ENCODE measurements around the gene ZNF407. TPM values are rescaled to one million over a fixed set of nuclear protein-coding genes. Genes with fewer than 3 reads are reported as not detected.

ZNF407 gene
- total and polyA plus RNA-seq, 2 of the 13 experiments (the other 11 are each of a cell fraction or from before 2014, with no cell fraction given) = 2.3 to 8.7 TPM

DNA sequence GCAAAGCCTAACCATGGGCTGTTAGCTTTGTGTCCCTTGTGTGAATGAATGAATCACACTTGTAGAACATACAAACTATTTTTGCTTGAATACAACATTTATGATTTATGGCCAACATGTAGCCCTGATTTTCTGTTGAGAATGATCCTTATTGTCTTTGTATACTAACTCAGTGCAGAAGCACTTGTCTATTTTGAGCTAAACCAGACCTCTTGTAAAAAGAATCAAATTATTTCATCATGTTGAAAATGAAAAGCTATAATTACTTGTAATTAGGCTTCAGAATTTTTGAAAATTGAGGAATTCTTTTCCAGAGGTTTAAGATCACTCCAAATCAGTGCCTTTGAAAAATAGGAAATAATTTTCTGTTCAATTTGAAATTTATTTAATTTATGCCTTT, 85.9 kb downstream of the ZNF407 start:
- H3K9me3 ChIP-seq (ENCODE audit: low read length) = no peaks in the 10 kb centered on the region
- no peak for ATAC-seq
- ChIA-PET CTCF (ENCODE audit: low intra/inter-chr PET ratio, low total read pairs) (no interaction called here), POLR2A (no interaction called here)
- H3K4me2 ChIP-seq (ENCODE audit: low read depth, low read length) = no peak overlapping the region
- no peak for FAIRE-seq
- H4K20me1 ChIP-seq (ENCODE audit: insufficient read depth, low read length) = no peaks in the 10 kb centered on the region
- intact Hi-C loops (cut with micrococcal nuclease; ENCODE audit: unreplicated experiment) = no loop called here
- no peak overlapping the region for H3K9ac ChIP-seq (ENCODE audit: insufficient read depth, low read depth, low read length)
- H3K4me3 ChIP-seq (replicated peaks in 1 of 3; ENCODE audit: insufficient read depth in 1 of 3, low read depth in 2 of 3, low read length in 3 of 3) = no peak overlapping the region
- H3K4me1 ChIP-seq (ENCODE audit: insufficient read depth, low read length) = peaks cover 5% of the 10 kb centered on the region
- no peak overlapping the region for H2AFZ ChIP-seq (ENCODE audit: low read length)
- H3K27me3 ChIP-seq (ENCODE audit: control insufficient read depth in 1 of 2, insufficient read depth in 2 of 2, low read length in 2 of 2) = no peaks in the 10 kb centered on the region
- no peak overlapping the region for H3K27ac ChIP-seq (ENCODE audit: extremely low read length, insufficient read depth, low read length)
- in situ Hi-C loops (cut with HindIII; ENCODE audit: extremely low pct_ligation_motif_present, low pct_unique_long_range_greater_than_20kb) = no loop called here
- H3K79me2 ChIP-seq (ENCODE audit: insufficient read depth, low read length) = no peaks in the 10 kb centered on the region
- no peak for DNase-seq (ENCODE audit: low spot score)
- no peak for TF ChIP-seq ZFP91 (CRISPR knock-in tag; IDR thresholded peaks at IDR 0.05; ENCODE audit: borderline replicate concordance)
- no peak for TF ChIP-seq ARNT2 (CRISPR knock-in tag; IDR thresholded peaks at IDR 0.05; ENCODE audit: low read depth)
- TF ChIP-seq ZNF746 (CRISPR knock-in tag; IDR thresholded peaks at IDR 0.05) = no peak
- no peaks in the 10 kb centered on the region for H3K36me3 ChIP-seq (replicated peaks in 1 of 2; ENCODE audit: control insufficient read depth in 1 of 2, insufficient read depth in 2 of 2, low read length in 2 of 2)
- no TSS peak for BruUV-seq (replicated peaks)

DNA sequence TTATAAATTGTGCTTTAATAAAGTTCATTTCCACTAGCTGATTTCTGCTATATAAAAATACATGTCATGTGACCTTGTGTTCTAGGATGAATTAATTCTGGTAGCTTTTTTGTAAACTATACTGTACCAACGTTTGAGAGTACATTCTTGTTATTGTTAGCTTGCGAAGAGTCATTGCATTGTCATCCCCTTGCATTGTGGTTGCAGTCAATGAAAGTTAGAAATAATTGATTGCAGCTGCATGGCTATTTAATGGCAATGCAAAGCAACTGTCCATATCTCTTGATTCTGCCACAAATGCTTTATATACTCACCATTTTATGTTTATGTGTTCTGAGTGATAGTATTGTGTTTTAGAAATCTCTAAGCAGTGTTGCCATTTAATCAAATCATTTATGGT, 91.6 kb downstream of the ZNF407 start:
- Histone ChIP-seq H4K20me1 (ENCODE audit: insufficient read depth, low read length) (no peaks in the 10 kb centered on the region), H3K4me1 (ENCODE audit: insufficient read depth, low read length) (peaks cover 5% of the 10 kb centered on the region), H2AFZ (ENCODE audit: low read length) (no peak overlapping the region), H3K4me2 (ENCODE audit: low read depth, low read length) (no peak overlapping the region), H3K4me3 (replicated peaks in 1 of 3; ENCODE audit: insufficient read depth in 1 of 3, low read depth in 2 of 3, low read length in 3 of 3) (no peak overlapping the region), H3K9me3 (ENCODE audit: low read length) (no peaks in the 10 kb centered on the region), H3K27ac (ENCODE audit: extremely low read length, insufficient read depth, low read length) (no peak overlapping the region), H3K36me3 (replicated peaks in 1 of 2; ENCODE audit: control insufficient read depth in 1 of 2, insufficient read depth in 2 of 2, low read length in 2 of 2) (no peaks in the 10 kb centered on the region), H3K79me2 (ENCODE audit: insufficient read depth, low read length) (no peaks in the 10 kb centered on the region), H3K27me3 (ENCODE audit: control insufficient read depth in 1 of 2, insufficient read depth in 2 of 2, low read length in 2 of 2) (no peaks in the 10 kb centered on the region), H3K9ac (ENCODE audit: insufficient read depth, low read depth, low read length) (no peak overlapping the region)
- ChIA-PET CTCF (ENCODE audit: low intra/inter-chr PET ratio, low total read pairs) (no interaction called here), POLR2A (no interaction called here)
- WGBS (ENCODE audit: low lambda C conversion rate) = 82% methylated on average over 2 of the region's 2 CpGs
- no TSS peak for BruUV-seq (replicated peaks)
- ATAC-seq = no peak
- no peak for FAIRE-seq
- DNase-seq (ENCODE audit: low spot score) = no peak
- intact Hi-C loops (cut with micrococcal nuclease; ENCODE audit: unreplicated experiment) (no loop called here), in situ Hi-C loops (cut with HindIII; ENCODE audit: extremely low pct_ligation_motif_present, low pct_unique_long_range_greater_than_20kb) (no loop called here)
- no peak for TF ChIP-seq CENPX (CRISPR knock-in tag; IDR thresholded peaks at IDR 0.05)
- TF ChIP-seq ZNF563 (CRISPR knock-in tag; IDR thresholded peaks at IDR 0.05) = no peak
- TF ChIP-seq ZNF503 (CRISPR knock-in tag; IDR thresholded peaks at IDR 0.05) = no peak
- no peak for TF ChIP-seq GPN1 (CRISPR knock-in tag; IDR thresholded peaks at IDR 0.05; ENCODE audit: borderline replicate concordance)
- TF ChIP-seq, protein P1, sequence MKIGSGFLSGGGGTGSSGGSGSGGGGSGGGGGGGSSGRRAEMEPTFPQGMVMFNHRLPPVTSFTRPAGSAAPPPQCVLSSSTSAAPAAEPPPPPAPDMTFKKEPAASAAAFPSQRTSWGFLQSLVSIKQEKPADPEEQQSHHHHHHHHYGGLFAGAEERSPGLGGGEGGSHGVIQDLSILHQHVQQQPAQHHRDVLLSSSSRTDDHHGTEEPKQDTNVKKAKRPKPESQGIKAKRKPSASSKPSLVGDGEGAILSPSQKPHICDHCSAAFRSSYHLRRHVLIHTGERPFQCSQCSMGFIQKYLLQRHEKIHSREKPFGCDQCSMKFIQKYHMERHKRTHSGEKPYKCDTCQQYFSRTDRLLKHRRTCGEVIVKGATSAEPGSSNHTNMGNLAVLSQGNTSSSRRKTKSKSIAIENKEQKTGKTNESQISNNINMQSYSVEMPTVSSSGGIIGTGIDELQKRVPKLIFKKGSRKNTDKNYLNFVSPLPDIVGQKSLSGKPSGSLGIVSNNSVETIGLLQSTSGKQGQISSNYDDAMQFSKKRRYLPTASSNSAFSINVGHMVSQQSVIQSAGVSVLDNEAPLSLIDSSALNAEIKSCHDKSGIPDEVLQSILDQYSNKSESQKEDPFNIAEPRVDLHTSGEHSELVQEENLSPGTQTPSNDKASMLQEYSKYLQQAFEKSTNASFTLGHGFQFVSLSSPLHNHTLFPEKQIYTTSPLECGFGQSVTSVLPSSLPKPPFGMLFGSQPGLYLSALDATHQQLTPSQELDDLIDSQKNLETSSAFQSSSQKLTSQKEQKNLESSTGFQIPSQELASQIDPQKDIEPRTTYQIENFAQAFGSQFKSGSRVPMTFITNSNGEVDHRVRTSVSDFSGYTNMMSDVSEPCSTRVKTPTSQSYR (CRISPR knock-in tag; IDR thresholded peaks at IDR 0.05; ENCODE audit: borderline replicate concordance) = no peak
- TF ChIP-seq, protein P2, sequence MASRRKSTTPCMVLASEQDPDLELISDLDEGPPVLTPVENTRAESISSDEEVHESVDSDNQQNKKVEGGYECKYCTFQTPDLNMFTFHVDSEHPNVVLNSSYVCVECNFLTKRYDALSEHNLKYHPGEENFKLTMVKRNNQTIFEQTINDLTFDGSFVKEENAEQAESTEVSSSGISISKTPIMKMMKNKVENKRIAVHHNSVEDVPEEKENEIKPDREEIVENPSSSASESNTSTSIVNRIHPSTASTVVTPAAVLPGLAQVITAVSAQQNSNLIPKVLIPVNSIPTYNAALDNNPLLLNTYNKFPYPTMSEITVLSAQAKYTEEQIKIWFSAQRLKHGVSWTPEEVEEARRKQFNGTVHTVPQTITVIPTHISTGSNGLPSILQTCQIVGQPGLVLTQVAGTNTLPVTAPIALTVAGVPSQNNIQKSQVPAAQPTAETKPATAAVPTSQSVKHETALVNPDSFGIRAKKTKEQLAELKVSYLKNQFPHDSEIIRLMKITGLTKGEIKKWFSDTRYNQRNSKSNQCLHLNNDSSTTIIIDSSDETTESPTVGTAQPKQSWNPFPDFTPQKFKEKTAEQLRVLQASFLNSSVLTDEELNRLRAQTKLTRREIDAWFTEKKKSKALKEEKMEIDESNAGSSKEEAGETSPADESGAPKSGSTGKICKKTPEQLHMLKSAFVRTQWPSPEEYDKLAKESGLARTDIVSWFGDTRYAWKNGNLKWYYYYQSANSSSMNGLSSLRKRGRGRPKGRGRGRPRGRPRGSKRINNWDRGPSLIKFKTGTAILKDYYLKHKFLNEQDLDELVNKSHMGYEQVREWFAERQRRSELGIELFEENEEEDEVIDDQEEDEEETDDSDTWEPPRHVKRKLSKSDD (CRISPR knock-in tag; IDR thresholded peaks at IDR 0.05; ENCODE audit: low read depth) = no peak
